AG09309 (cell line): Measurements from ENCODE around the gene CGB2.
A peak's percentile ranks its signal among the peaks of the same experiment; 100 is the strongest.

Experiments
- DNase-seq: peaks from one replicate; pipeline ENCODE4 v3.0.0-alpha.2; 2010; ENCODE audit warnings: low read depth
- H3K4me3 ChIP-seq: 2 replicates; pipeline ENCODE4 v1.5.1; 2011; ENCODE audit warnings: mild to moderate bottlenecking, low read depth, low read length, moderate library complexity; ENCODE audit not compliant: control insufficient read depth
- CTCF ChIP-seq: IDR thresholded peaks from 2 replicates; pipeline ENCODE4 v1.5.1; 2011; ENCODE audit warnings: mild to moderate bottlenecking, low read depth, low read length, inconsistent platforms; ENCODE audit not compliant: insufficient read depth, control insufficient read depth; ENCODE audit errors: missing control alignments

CGB2 gene

GRCh38 chr19:49061445-49061844, 29.8 kb downstream of the CGB2 start:
- H3K4me3 ChIP-seq = no peak overlapping the region
- no peak for TF ChIP-seq CTCF
- no peak for DNase-seq

DNA sequence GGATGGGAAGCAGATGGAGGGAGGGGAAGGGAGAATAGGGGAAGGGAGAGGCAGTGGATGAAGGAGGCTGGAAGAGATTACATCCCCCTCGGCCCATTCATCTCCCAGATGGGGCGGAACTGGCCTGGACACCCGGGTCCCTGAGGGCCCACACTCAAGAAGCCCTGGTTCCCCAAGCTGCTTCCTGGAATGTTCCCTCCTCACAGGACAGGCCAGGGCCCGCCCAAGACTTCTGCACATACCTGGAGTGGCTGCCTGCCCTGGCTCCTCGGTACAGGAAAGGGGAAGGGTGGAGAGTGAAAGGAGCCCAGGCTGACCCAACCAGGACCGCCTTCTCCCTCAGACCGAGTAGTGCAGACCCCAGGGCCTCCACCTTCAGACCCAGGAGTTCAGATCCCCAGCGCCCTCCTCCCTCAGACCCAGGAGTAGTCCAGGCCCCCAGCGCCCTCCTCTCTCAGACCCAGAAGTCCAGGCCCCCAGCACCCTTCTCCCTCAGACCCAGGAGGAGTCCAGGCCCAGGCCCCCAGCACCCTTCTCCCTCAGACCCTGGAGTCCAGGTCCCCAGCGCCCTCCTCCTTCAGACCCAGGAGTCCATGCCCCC, 32.4 kb downstream of the CGB2 start:
- DNase-seq = no peak
- no peak overlapping the region for H3K4me3 ChIP-seq

DNA sequence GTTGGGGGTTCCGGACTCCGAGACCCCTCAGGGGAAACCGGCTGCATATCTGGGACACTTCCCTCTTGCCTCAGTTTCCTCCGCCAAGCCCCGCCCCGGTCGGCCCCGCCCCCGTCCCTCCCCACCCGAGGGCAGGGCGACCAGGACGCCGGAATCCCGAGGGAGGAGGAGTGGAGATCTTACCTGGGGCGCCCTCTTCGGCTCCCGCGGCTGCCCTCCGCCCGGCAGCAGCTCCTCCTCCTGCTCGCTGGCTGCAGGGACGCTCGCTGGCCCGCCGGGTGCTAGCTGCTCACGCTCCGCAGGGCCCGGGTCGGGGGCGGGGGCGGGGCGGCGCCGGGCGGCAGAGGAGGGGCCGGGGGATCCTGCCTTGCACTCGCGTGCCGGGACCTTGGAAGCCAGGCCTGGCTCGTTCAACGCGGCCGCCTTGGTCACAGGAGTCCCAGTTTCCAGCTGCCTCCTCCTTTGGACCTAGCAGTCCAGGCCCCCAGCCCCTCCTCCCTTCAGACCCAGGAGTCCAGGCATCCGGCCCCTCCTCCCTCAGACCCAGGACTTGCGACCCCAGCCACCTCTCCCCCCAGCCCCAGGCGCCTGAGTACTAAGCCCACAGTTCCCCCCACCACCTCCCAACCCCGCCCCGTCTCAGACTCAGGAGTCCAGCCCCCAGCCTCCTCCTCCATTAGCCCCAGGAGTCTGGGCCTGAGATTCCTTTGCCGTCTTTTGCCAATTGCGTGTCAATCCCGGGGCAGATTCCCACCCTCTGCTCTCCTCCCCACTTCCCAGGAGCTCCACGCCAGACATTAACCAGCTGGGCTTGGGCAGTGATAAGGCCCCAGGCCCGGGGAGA, 33.3 kb downstream of the CGB2 start, which contains the start of gene NTF4:
Gene NTF4 (minus strand): TSS at position 51 of the 844 bp plus-strand sequence. CDS start 2,821 bp downstream, outside the sequence.
- DNase-seq = no peak
- 0 out of 2 replicates have a peak within 1 kb of the TSS, but pooled peaks have one; percentile 1 for H3K4me3 ChIP-seq
- TF ChIP-seq CTCF = no peak

More for the DNA sequence above, 32.4 kb downstream of the CGB2 start:
- TF ChIP-seq CTCF = no peak

DNA sequence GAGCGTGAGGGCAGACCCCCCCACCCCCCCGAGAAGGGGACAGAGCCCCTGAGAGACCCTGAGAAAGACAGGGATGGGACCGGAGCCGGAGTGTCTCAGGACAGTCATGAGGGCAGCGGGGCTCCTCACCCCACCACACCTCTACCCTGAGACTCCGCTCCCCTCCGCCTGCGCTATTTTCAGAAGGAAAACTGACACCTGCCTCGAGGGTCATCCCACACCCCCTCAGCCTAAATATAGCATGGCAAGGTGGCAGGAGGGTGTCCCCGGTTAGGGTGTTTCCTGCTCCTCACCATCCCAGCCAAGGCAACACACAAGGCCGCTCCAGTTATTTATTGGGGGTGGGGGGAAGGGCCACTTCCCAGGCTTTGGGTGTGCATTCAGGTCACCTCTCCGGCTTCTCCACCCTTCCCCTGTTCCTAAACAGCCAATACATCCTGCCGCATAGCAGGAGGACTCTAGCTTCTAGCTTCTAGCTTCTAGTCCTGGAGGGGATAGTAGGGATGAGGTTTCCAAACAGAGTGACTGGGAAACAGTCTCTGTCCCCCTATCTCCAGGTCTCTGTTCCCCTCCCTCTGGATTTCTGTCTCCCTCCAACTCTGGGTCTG, 34.3 kb downstream of the CGB2 start:
- no peak overlapping the region for H3K4me3 ChIP-seq
- DNase-seq = no peak
- no peak for TF ChIP-seq CTCF

GRCh38 chr19:49067554-49067953, 35.9 kb downstream of the CGB2 start:
- DNase-seq = no peak
- no peak for TF ChIP-seq CTCF

GRCh38 chr19:49069026-49069425, 37.3 kb downstream of the CGB2 start:
- no peak overlapping the region for H3K4me3 ChIP-seq
- DNase-seq = no peak
- no peak for TF ChIP-seq CTCF

More at GRCh38 chr19:49067554-49067953, 35.9 kb downstream of the CGB2 start:
- no peak overlapping the region for H3K4me3 ChIP-seq
